GM20000 (cell line): ENCODE data around the gene C1QTNF8.
"Not testable (repeated sequence)": the region's sequence is repeated elsewhere in the genome, so short reads cannot be mapped to it uniquely, and the experiment has no call there.

Source experiments
- DNase-seq: peaks from one replicate; pipeline ENCODE4 v3.0.0; 2012; ENCODE audit warnings: low spot score
- CTCF ChIP-seq: IDR thresholded peaks from 2 replicates; pipeline ENCODE4 v1.5.1; 2012; ENCODE audit warnings: mild to moderate bottlenecking, control low read depth; ENCODE audit errors: extremely low read depth, missing control alignments

Gene C1QTNF8

GRCh38 chr16:1090620-1091587 is 5.1 kb downstream of the C1QTNF8 start:
- no peak for TF ChIP-seq CTCF
- no peak for DNase-seq

GRCh38 chr16:1089822-1090619 is 6.0 kb downstream of the C1QTNF8 start:
- TF ChIP-seq CTCF: no peak
- DNase-seq: no peak

- TF ChIP-seq CTCF: no peak
- DNase-seq: no peak
Observed at GRCh38 chr16:1089439-1089821, 6.6 kb downstream of the C1QTNF8 start.

- no peak for TF ChIP-seq CTCF
- no peak for DNase-seq
Observed at GRCh38 chr16:1088295-1089170, 7.5 kb downstream of the C1QTNF8 start.

GRCh38 chr16:1086443-1086842 is 9.6 kb downstream of the C1QTNF8 start:
- DNase-seq: not testable (repeated sequence)

GRCh38 chr16:1084971-1085370 is 11.1 kb downstream of the C1QTNF8 start:
- no peak for TF ChIP-seq CTCF
- no peak for DNase-seq

GRCh38 chr16:1082952-1083675 is 12.9 kb downstream of the C1QTNF8 start:
- DNase-seq: no peak
- no peak for TF ChIP-seq CTCF
